Astrocyte (in vitro differentiated cells and primary cell): ENCODE results near the gene FLRT1. TPM values are rescaled to one million over a fixed set of nuclear protein-coding genes. Genes with fewer than 3 reads are reported as not detected.

Source experiments
- DNase-seq: peaks from one replicate; pipeline ENCODE4 v3.0.0-alpha.2; 2010; ENCODE audit warnings: low read depth
- FAIRE-seq: peaks from 2 replicates; lab custom pipeline; 2011; peaks lifted over from hg19 to GRCh38; lab: Jason Lieb, UNC
- H2AFZ ChIP-seq: 2 replicates; pipeline ENCODE4 v1.6.0; 2012; ENCODE audit warnings: low read depth, low read length, inconsistent platforms
- H3K27ac ChIP-seq: 2 replicates; pipeline ENCODE4 v1.5.1; 2011; ENCODE audit warnings: low read depth, low read length, inconsistent platforms
- H3K27me3 ChIP-seq: 2 replicates; pipeline ENCODE4 v1.6.0; 2011; ENCODE audit warnings: low read length, inconsistent platforms; ENCODE audit not compliant: insufficient read depth
- H3K36me3 ChIP-seq: 2 replicates; pipeline ENCODE4 v1.5.1; 2011; ENCODE audit warnings: low read length, inconsistent platforms; ENCODE audit not compliant: insufficient read depth
- H3K4me1 ChIP-seq: 2 replicates; pipeline ENCODE4 v1.5.1; 2011; ENCODE audit warnings: low read length, inconsistent platforms; ENCODE audit not compliant: insufficient read depth
- H3K4me2 ChIP-seq: 2 replicates; pipeline ENCODE4 v1.6.0; 2012; ENCODE audit warnings: low read length, inconsistent platforms
- H3K4me3 ChIP-seq: 2 replicates; pipeline ENCODE4 v1.5.1; 2011; ENCODE audit warnings: low read depth, mild to moderate bottlenecking, low read length, inconsistent platforms; ENCODE audit not compliant: insufficient read depth
- H3K79me2 ChIP-seq: 2 replicates; pipeline ENCODE4 v1.6.0; 2012; ENCODE audit warnings: mild to moderate bottlenecking, low read length, inconsistent platforms; ENCODE audit not compliant: insufficient read depth
- H3K9ac ChIP-seq: 2 replicates; pipeline ENCODE4 v1.6.0; 2012; ENCODE audit warnings: mild to moderate bottlenecking, low read length, inconsistent platforms
- H3K9me3 ChIP-seq: 2 replicates; pipeline ENCODE4 v1.5.1; 2012; ENCODE audit warnings: low read depth, mild to moderate bottlenecking, low read length, inconsistent platforms; ENCODE audit not compliant: insufficient read depth
- H4K20me1 ChIP-seq: 2 replicates; pipeline ENCODE4 v1.6.0; 2012; ENCODE audit warnings: low read length, inconsistent platforms; ENCODE audit not compliant: insufficient read depth
- H3K27ac Mint-ChIP-seq: one replicate; pipeline ENCODE4 v1.8.0; 2021; ENCODE audit warnings: mild to moderate bottlenecking, mixed read lengths; ENCODE audit not compliant: unreplicated experiment
- H3K27me3 Mint-ChIP-seq: one replicate; pipeline ENCODE4 v1.8.0; 2021; ENCODE audit warnings: low read depth, mixed read lengths; ENCODE audit not compliant: unreplicated experiment
- H3K36me3 Mint-ChIP-seq: one replicate; pipeline ENCODE4 v1.8.0; 2021; ENCODE audit warnings: low read depth, mixed read lengths; ENCODE audit not compliant: unreplicated experiment
- H3K4me1 Mint-ChIP-seq: one replicate; pipeline ENCODE4 v1.8.0; 2021; ENCODE audit warnings: low read depth, mixed read lengths; ENCODE audit not compliant: unreplicated experiment
- H3K4me3 Mint-ChIP-seq: one replicate; pipeline ENCODE4 v1.8.0; 2021; ENCODE audit warnings: mild to moderate bottlenecking, moderate library complexity, mixed read lengths; ENCODE audit not compliant: unreplicated experiment
- H3K9me3 Mint-ChIP-seq: one replicate; pipeline ENCODE4 v1.8.0; 2021; ENCODE audit warnings: mild to moderate bottlenecking, mixed read lengths; ENCODE audit not compliant: unreplicated experiment
- EZH2 ChIP-seq: IDR thresholded peaks from 2 replicates; pipeline ENCODE4 v1.6.1; 2012; ENCODE audit warnings: mild to moderate bottlenecking, low read length, inconsistent platforms; ENCODE audit not compliant: insufficient read depth
- total RNA-seq: library from RNA; stranded (reverse); gene quantifications from 2 replicates; pipeline ENCODE4 v1.2.1, GENCODE V29; 2021
- TF ChIP-seq, protein P1 (sequence below): IDR thresholded peaks from 2 replicates; pipeline ENCODE4 v1.5.1; 2011; ENCODE audit warnings: low read depth, mild to moderate bottlenecking, inconsistent platforms, low read length, moderate library complexity; ENCODE audit not compliant: insufficient read depth

FLRT1 gene
- total RNA-seq, 1 donor from 2014 or later = 0.20 TPM

DNA sequence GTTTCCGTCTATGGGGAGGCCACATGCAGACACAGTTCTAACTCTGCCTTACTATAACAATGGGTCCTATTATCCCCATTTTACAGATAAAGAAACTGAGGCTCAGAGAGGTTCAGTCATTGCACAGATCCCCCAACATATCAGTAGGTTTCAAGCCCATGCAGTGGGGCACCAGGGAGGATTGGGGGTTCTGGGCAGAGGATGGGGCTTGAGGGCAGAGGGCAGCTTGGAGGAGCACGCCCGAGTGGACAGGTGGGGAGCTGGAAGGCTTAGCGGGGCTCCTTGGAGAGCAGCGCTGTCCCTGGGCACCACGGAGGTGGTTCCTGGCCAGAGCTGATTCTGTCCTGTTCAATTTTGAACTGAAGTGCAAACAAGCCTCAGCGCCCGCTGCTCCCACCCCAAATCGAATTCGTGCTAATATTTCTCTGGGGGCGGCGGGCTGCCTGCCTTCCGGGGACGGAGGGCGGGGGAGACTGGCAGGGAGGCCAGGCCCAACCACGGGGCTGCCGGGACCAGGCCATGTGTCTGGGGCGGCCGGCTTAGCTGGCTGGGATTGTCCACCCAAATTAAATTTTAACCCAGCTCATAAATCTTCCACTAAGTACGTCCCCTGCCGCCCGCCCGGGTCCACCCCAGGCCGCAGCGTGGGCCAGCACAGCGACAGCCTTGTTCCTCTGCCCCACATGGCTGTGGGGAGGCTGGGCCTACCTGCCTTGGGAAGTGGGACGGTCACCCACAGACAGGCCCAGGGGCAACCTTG, 49.4 kb downstream of the FLRT1 start:
- peaks cover 22% of the 10 kb centered on the region for H3K27me3 ChIP-seq
- no peaks in the 10 kb centered on the region for H3K36me3 ChIP-seq
- H3K9me3 ChIP-seq = no peaks in the 10 kb centered on the region
- Mint-ChIP-seq H3K27me3 (peaks cover 64% of the 10 kb centered on the region), H3K9me3 (peaks cover 3% of the 10 kb centered on the region), H3K36me3 (peaks cover 2% of the 10 kb centered on the region), H3K4me1 (peaks cover 2% of the 10 kb centered on the region), H3K4me3 (no peak overlapping the region), H3K27ac (no peak overlapping the region)
- DNase-seq = no peak
- H3K79me2 ChIP-seq = no peaks in the 10 kb centered on the region
- FAIRE-seq = no peak
- no peak overlapping the region for H3K4me2 ChIP-seq
- no peak overlapping the region for H2AFZ ChIP-seq
- no peak overlapping the region for H3K27ac ChIP-seq
- TF ChIP-seq, protein P1, sequence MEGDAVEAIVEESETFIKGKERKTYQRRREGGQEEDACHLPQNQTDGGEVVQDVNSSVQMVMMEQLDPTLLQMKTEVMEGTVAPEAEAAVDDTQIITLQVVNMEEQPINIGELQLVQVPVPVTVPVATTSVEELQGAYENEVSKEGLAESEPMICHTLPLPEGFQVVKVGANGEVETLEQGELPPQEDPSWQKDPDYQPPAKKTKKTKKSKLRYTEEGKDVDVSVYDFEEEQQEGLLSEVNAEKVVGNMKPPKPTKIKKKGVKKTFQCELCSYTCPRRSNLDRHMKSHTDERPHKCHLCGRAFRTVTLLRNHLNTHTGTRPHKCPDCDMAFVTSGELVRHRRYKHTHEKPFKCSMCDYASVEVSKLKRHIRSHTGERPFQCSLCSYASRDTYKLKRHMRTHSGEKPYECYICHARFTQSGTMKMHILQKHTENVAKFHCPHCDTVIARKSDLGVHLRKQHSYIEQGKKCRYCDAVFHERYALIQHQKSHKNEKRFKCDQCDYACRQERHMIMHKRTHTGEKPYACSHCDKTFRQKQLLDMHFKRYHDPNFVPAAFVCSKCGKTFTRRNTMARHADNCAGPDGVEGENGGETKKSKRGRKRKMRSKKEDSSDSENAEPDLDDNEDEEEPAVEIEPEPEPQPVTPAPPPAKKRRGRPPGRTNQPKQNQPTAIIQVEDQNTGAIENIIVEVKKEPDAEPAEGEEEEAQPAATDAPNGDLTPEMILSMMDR = no peak
- TF ChIP-seq EZH2 = no peak
- H4K20me1 ChIP-seq = peaks cover 37% of the 10 kb centered on the region
- H3K4me1 ChIP-seq = no peaks in the 10 kb centered on the region
- H3K9ac ChIP-seq = no peak overlapping the region
- no peak overlapping the region for H3K4me3 ChIP-seq

Other genes with a start within 250 kb of the FLRT1 start
- 43.7 and 48.3 TPM in 2 replicates for gene SPINDOC, start 222.5 kb upstream of the FLRT1 start, total RNA-seq
- 37.2 and 38.1 TPM in 2 replicates for gene MARK2, start 196.8 kb upstream of the FLRT1 start, total RNA-seq
- gene RCOR2, start 118.8 kb upstream of the FLRT1 start, total RNA-seq = 18.8 and 20.3 TPM in 2 replicates
- 21.2 and 23.2 TPM in 2 replicates for gene NAA40, start 96.9 kb upstream of the FLRT1 start, total RNA-seq
- gene COX8A, start 61.3 kb upstream of the FLRT1 start, total RNA-seq = 274 and 289 TPM in 2 replicates
- 77.9 and 78.5 TPM in 2 replicates for gene OTUB1, start 49.5 kb upstream of the FLRT1 start, total RNA-seq
- gene MACROD1, start 130.2 kb downstream of the FLRT1 start, total RNA-seq = 3.4 and 5.1 TPM in 2 replicates
- gene STIP1, start 150.2 kb downstream of the FLRT1 start, total RNA-seq = 179 and 200 TPM in 2 replicates
- gene FERMT3, start 170.8 kb downstream of the FLRT1 start, total RNA-seq = 1.3 and 1.6 TPM in 2 replicates
- 28.8 and 29.4 TPM in 2 replicates for gene TRPT1, start 190.3 kb downstream of the FLRT1 start, total RNA-seq
- gene NUDT22, start 190.3 kb downstream of the FLRT1 start, total RNA-seq = 40.2 and 40.7 TPM in 2 replicates
- 23.8 and 25.7 TPM in 2 replicates for gene DNAJC4, start 194.6 kb downstream of the FLRT1 start, total RNA-seq
- gene VEGFB, start 198.7 kb downstream of the FLRT1 start, total RNA-seq = 30.4 and 36.8 TPM in 2 replicates
- gene FKBP2, start 205.2 kb downstream of the FLRT1 start, total RNA-seq = 41.5 and 45.6 TPM in 2 replicates
- gene PPP1R14B, start 211.0 kb downstream of the FLRT1 start, total RNA-seq = 338 and 370 TPM in 2 replicates
- 48.7 and 50.9 TPM in 2 replicates for gene PLCB3, start 215.6 kb downstream of the FLRT1 start, total RNA-seq
- 43.6 and 46.6 TPM in 2 replicates for gene BAD, start 248.7 kb downstream of the FLRT1 start, total RNA-seq
- gene GPR137, start 249.9 kb downstream of the FLRT1 start, total RNA-seq = 46.8 and 48.5 TPM in 2 replicates